Tibial nerve (tissue), 4 donors: Measurements from ENCODE around the gene RHD.
"Not testable (repeated sequence)": the region's sequence is repeated elsewhere in the genome, so short reads cannot be mapped to it uniquely, and the experiment has no call there.

Source experiments
- EP300 ChIP-seq, 2 donors: sonication (generic); formaldehyde crosslinking; IDR thresholded peaks; one replicate each; pipeline ENCODE4 v1.6.1; 2017; ENCODE audit warnings: antibody characterized with exemption in 2 of 2, mild to moderate bottlenecking in 1 of 2
- POLR2A ChIP-seq, 2 donors: fragments of 450-650 bp; IDR thresholded peaks; one replicate each; pipeline ENCODE4 v1.6.1; 2017; ENCODE audit warnings: antibody characterized with exemption in 2 of 2, mild to moderate bottlenecking in 2 of 2, moderate library complexity in 2 of 2
- TF ChIP-seq, protein P1 (sequence below), 5 experiments: fragments of 200-600 bp in 3 of 5; fragments of 450-650 bp in 2 of 5; sonication (generic) in 3 of 5; IDR thresholded peaks; one replicate each; pipeline ENCODE4 v1.5.1; 2016 to 2019; ENCODE audit warnings: antibody characterized with exemption in 5 of 5, mild to moderate bottlenecking in 3 of 5, moderate library complexity in 2 of 5

DNA sequence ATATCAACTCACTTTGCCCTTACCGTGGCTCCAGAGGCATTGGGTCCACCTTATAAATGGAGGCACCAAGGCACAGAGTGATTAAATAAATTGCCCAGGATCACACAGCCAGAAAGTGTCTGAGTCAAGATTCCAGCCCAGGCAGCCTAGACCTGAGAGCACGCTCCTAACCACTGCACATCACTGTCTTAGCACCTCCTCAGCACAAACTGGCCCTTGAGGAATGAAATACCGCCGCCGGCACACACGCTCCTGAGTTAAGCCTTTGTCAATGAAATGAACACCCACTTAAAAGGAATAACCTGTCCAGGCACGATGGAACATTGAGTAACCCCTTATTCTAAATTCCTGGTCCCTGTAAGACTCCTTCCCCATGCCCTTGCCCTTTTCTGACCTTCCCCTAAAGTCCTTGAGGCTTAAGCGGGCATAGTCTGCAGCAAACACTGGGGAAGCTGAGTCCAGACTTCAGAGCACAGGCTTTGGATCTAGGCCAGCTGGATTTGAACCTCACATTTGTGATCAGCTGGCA, 16.3 kb downstream of the RHD start:
- TF ChIP-seq, protein P1, sequence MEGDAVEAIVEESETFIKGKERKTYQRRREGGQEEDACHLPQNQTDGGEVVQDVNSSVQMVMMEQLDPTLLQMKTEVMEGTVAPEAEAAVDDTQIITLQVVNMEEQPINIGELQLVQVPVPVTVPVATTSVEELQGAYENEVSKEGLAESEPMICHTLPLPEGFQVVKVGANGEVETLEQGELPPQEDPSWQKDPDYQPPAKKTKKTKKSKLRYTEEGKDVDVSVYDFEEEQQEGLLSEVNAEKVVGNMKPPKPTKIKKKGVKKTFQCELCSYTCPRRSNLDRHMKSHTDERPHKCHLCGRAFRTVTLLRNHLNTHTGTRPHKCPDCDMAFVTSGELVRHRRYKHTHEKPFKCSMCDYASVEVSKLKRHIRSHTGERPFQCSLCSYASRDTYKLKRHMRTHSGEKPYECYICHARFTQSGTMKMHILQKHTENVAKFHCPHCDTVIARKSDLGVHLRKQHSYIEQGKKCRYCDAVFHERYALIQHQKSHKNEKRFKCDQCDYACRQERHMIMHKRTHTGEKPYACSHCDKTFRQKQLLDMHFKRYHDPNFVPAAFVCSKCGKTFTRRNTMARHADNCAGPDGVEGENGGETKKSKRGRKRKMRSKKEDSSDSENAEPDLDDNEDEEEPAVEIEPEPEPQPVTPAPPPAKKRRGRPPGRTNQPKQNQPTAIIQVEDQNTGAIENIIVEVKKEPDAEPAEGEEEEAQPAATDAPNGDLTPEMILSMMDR (IDR thresholded peaks at IDR 0.05) = not testable (repeated sequence)
- not testable (repeated sequence) for TF ChIP-seq EP300, POLR2A (IDR thresholded peaks at IDR 0.05)
